Loucy (cell line): ENCODE results near the gene POLA1.

ENCODE experiments used
- H2AFZ ChIP-seq: fragments of 200-600 bp; sonication (generic); 2 replicates; pipeline ENCODE4 v1.6.0; 2016; ENCODE audit warnings: antibody characterized with exemption, mild to moderate bottlenecking, low read length, moderate library complexity
- H3F3A ChIP-seq: fragments of 200-600 bp; 2 replicates; pipeline ENCODE4 v1.6.0; 2016; ENCODE audit warnings: antibody characterized with exemption, low read depth, mild to moderate bottlenecking
- H3K27me3 ChIP-seq: fragments of 200-600 bp; sonication (generic); 2 replicates; pipeline ENCODE4 v1.6.1; 2014; ENCODE audit warnings: low read length, mild to moderate bottlenecking; ENCODE audit not compliant: insufficient read depth, poor library complexity, severe bottlenecking
- H3K36me3 ChIP-seq: fragments of 200-600 bp; sonication (generic); 2 replicates; pipeline ENCODE4 v1.6.1; 2016; ENCODE audit warnings: low read length; ENCODE audit not compliant: insufficient read depth
- H3K4me1 ChIP-seq: fragments of 200-600 bp; sonication (generic); 2 replicates; pipeline ENCODE4 v1.5.1; 2014; ENCODE audit warnings: low read length, mild to moderate bottlenecking; ENCODE audit not compliant: insufficient read depth, poor library complexity, severe bottlenecking
- H3K4me2 ChIP-seq: fragments of 200-600 bp; sonication (generic); 2 replicates; pipeline ENCODE4 v1.6.0; 2014; ENCODE audit warnings: antibody characterized with exemption, low read length, low read depth, mild to moderate bottlenecking; ENCODE audit not compliant: poor library complexity, severe bottlenecking
- H3K4me3 ChIP-seq: fragments of 200-600 bp; sonication (generic); 2 replicates; pipeline ENCODE4 v1.5.1; 2014; ENCODE audit warnings: low read length, mild to moderate bottlenecking, mixed read lengths; ENCODE audit not compliant: poor library complexity, severe bottlenecking
- H3K79me2 ChIP-seq: fragments of 200-600 bp; sonication (generic); 2 replicates; pipeline ENCODE4 v1.6.1; 2014; ENCODE audit warnings: low read length; ENCODE audit not compliant: insufficient read depth
- H3K9ac ChIP-seq: fragments of 200-600 bp; sonication (generic); 2 replicates; pipeline ENCODE4 v1.6.0; 2014; ENCODE audit warnings: mild to moderate bottlenecking, low read depth, low read length, moderate library complexity; ENCODE audit not compliant: poor library complexity, severe bottlenecking
- H3K9me2 ChIP-seq: fragments of 200-600 bp; sonication (generic); replicated peaks from 2 replicates; pipeline ENCODE4 v1.6.1; 2016; ENCODE audit warnings: low read depth, low read length, mixed read lengths
- H3K9me3 ChIP-seq: fragments of 200-600 bp; sonication (generic); 2 replicates; pipeline ENCODE4 v1.6.1; 2014; ENCODE audit warnings: mild to moderate bottlenecking, antibody characterized with exemption, low read length, low read depth; ENCODE audit not compliant: insufficient read depth
- H4K20me1 ChIP-seq: fragments of 200-600 bp; sonication (generic); 2 replicates; pipeline ENCODE4 v1.6.0; 2014; ENCODE audit warnings: antibody characterized with exemption, low read length, mild to moderate bottlenecking; ENCODE audit not compliant: insufficient read depth, poor library complexity, severe bottlenecking
- CTCF ChIP-seq: fragments of 200-600 bp; sonication (generic); conservative IDR thresholded peaks from 2 replicates; pipeline ENCODE4 v1.5.1; 2014; ENCODE audit warnings: mild to moderate bottlenecking, antibody characterized with exemption, low read length
- EZH2phosphoT487 ChIP-seq: fragments of 200-600 bp; IDR thresholded peaks from 2 replicates; pipeline ENCODE4 v1.6.1; 2018; ENCODE audit warnings: antibody characterized with exemption, mild to moderate bottlenecking, moderate library complexity, borderline replicate concordance

POLA1 gene

GRCh38 chrX:24659106-24659505 lies 34.6 kb upstream of the POLA1 start:
- Histone ChIP-seq H4K20me1 (no peaks in the 10 kb centered on the region), H3K9me3 (no peaks in the 10 kb centered on the region), H3K9me2 (no peaks in the 10 kb centered on the region), H3K9ac (no peak overlapping the region), H3K4me1 (peaks cover 9% of the 10 kb centered on the region), H3K4me2 (no peak overlapping the region), H3K36me3 (no peaks in the 10 kb centered on the region), H3F3A (no peaks in the 10 kb centered on the region), H2AFZ (no peak overlapping the region), H3K4me3 (no peak overlapping the region), H3K27me3 (no peaks in the 10 kb centered on the region), H3K79me2 (no peaks in the 10 kb centered on the region)
- TF ChIP-seq EZH2phosphoT487 = no peak
- TF ChIP-seq CTCF = no peak

- Histone ChIP-seq H3K36me3 (no peaks in the 10 kb centered on the region), H3K79me2 (no peaks in the 10 kb centered on the region), H4K20me1 (no peaks in the 10 kb centered on the region), H3K9me3 (no peaks in the 10 kb centered on the region), H3K9me2 (no peaks in the 10 kb centered on the region), H3K4me1 (peaks cover 9% of the 10 kb centered on the region), H3F3A (no peaks in the 10 kb centered on the region), H2AFZ (no peak overlapping the region), H3K9ac (no peak overlapping the region), H3K27me3 (no peaks in the 10 kb centered on the region), H3K4me3 (no peak overlapping the region), H3K4me2 (no peak overlapping the region)
- TF ChIP-seq EZH2phosphoT487 = no peak
- TF ChIP-seq CTCF = no peak
Measured at GRCh38 chrX:24659646-24660045, 34.1 kb upstream of the POLA1 start.

- TF ChIP-seq CTCF (no peak), EZH2phosphoT487 (no peak)
- peaks cover 9% of the 10 kb centered on the region for H3K4me1 ChIP-seq
Measured at GRCh38 chrX:24661292-24661691, 32.4 kb upstream of the POLA1 start.

More at GRCh38 chrX:24661292-24661691, 32.4 kb upstream of the POLA1 start:
- Histone ChIP-seq H4K20me1 (no peaks in the 10 kb centered on the region), H3K9ac (no peak overlapping the region), H3K36me3 (no peaks in the 10 kb centered on the region), H3K79me2 (no peaks in the 10 kb centered on the region), H3F3A (no peaks in the 10 kb centered on the region), H3K9me2 (no peaks in the 10 kb centered on the region), H2AFZ (no peak overlapping the region), H3K9me3 (no peaks in the 10 kb centered on the region), H3K4me3 (no peak overlapping the region), H3K27me3 (no peaks in the 10 kb centered on the region), H3K4me2 (no peak overlapping the region)
